Measurements from ENCODE around the gene GNPDA1. TPM values are rescaled to one million over a fixed set of nuclear protein-coding genes. Genes with fewer than 3 reads are reported as not detected.

GNPDA1 gene
- total and polyA plus RNA-seq, 9 of the 15 experiments (the other 6 are each of a cell fraction or from before 2014, with no cell fraction given): 14.1 to 145 (median 52.2) TPM

- TF ChIP-seq RBM25 (IDR thresholded peaks at IDR 0.05; ENCODE audit: low read depth, low read length, severe bottlenecking): peak; percentile 44
- TF ChIP-seq CTBP1 (IDR thresholded peaks at IDR 0.05; ENCODE audit: borderline replicate concordance): peak; percentile 34; the same call in 1 of the 2 replicates
- TF ChIP-seq SAP30 (IDR thresholded peaks at IDR 0.05; ENCODE audit: borderline replicate concordance, insufficient read depth, low read depth, low read length, poor library complexity, severe bottlenecking): peak; percentile 32
- no peak for TF ChIP-seq MYBL2 (IDR thresholded peaks at IDR 0.05; ENCODE audit: low read depth)
- TF ChIP-seq MYBL2 (CRISPR knock-in tag; IDR thresholded peaks at IDR 0.05; ENCODE audit: borderline replicate concordance): no peak
- TF ChIP-seq ZNF561 (CRISPR knock-in tag; conservative IDR thresholded peaks at IDR 0.05): no peak
- 0 out of 2 replicates have a peak, but pooled peaks have one; percentile 47 for TF ChIP-seq ZNF609 (CRISPR knock-in tag; IDR thresholded peaks at IDR 0.05; ENCODE audit: borderline replicate concordance)
- no peak for TF ChIP-seq KAT2B (IDR thresholded peaks at IDR 0.05; ENCODE audit: low read depth, low read length)
- TF ChIP-seq ZNF140 (CRISPR knock-in tag; IDR thresholded peaks at IDR 0.05): no peak
- peak; percentile 11 for TF ChIP-seq CTCFL (IDR thresholded peaks at IDR 0.05; ENCODE audit: borderline replicate concordance, insufficient read depth, low read depth, low read length, poor library complexity, severe bottlenecking)
- no peak for TF ChIP-seq ELK1 (CRISPR knock-in tag; IDR thresholded peaks at IDR 0.05)
- peak; percentile 14 to 71; a peak in 2 of 4 replicates for TF ChIP-seq RAD21 (CRISPR knock-in tag; conservative IDR thresholded peaks at IDR 0.05 in 1 of 2, IDR thresholded peaks at IDR 0.05 in 1 of 2)
- peak; percentile 80 to 84 for TF ChIP-seq KDM1A (IDR thresholded peaks at IDR 0.05)
- TF ChIP-seq CTCF (IDR thresholded peaks at IDR 0.05 in 2 of 3, conservative IDR thresholded peaks at IDR 0.05 in 1 of 3; ENCODE audit: insufficient read depth in 2 of 3, low read depth in 1 of 3, low read length in 3 of 3): peak; percentile 65 to 82 (median 71)
- TF ChIP-seq BMI1 (IDR thresholded peaks at IDR 0.05; ENCODE audit: low read length): no peak
- TF ChIP-seq ZC3H4 (CRISPR knock-in tag; IDR thresholded peaks at IDR 0.05; ENCODE audit: borderline replicate concordance): no peak
Observed at GRCh38 chr5:142012186-142012785, 541 bp downstream of the GNPDA1 start (continued).
